ENCODE results near the gene CREBBP.

The CREBBP gene

DNA sequence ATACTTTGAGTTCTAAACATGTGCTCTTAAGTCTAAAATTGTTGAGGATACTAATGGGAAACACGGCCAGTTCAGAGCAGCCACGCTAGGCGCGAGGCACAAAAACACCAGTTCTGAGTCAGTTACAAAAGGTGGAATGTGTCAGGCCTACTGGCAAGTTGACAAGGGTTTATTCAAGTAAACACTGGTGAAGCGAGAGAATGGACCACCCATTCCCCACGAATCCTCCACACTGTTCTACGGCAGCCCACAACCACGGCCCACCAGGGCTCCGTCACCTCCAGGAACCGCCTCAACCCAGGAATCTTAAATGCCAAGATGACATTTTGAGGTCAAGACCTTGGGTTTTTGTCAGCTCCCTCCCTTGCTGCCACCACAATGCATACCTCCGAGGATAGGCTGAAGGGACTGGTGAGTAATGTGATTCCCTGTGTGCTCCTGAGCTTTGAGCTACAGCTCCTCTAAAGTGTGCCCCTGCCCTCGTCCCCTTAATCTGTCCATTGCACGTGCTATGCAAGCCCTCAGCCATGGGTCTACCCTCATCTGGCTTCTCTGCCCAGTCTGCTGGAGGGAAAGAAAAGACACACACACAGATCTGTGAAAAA is 134.7 kb downstream of the CREBBP start:
- H2AFZ ChIP-seq = no peak overlapping the region
- H3K4me1 ChIP-seq = no peaks in the 10 kb centered on the region
- peaks cover 14% of the 10 kb centered on the region for H3K79me2 ChIP-seq
- H3K9ac ChIP-seq = no peak overlapping the region
- H3K4me3 ChIP-seq (ENCODE audit: low read depth, low read length) = no peak overlapping the region
- H3K4me2 ChIP-seq (ENCODE audit: low read length) = no peak overlapping the region
- no peaks in the 10 kb centered on the region for H3K36me3 ChIP-seq (ENCODE audit: control insufficient read depth, insufficient read depth, low read length)
- H3K27ac ChIP-seq = no peak overlapping the region
- no peaks in the 10 kb centered on the region for H3K27me3 ChIP-seq (ENCODE audit: control insufficient read depth, insufficient read depth, low read length)
- TF ChIP-seq, protein P1, sequence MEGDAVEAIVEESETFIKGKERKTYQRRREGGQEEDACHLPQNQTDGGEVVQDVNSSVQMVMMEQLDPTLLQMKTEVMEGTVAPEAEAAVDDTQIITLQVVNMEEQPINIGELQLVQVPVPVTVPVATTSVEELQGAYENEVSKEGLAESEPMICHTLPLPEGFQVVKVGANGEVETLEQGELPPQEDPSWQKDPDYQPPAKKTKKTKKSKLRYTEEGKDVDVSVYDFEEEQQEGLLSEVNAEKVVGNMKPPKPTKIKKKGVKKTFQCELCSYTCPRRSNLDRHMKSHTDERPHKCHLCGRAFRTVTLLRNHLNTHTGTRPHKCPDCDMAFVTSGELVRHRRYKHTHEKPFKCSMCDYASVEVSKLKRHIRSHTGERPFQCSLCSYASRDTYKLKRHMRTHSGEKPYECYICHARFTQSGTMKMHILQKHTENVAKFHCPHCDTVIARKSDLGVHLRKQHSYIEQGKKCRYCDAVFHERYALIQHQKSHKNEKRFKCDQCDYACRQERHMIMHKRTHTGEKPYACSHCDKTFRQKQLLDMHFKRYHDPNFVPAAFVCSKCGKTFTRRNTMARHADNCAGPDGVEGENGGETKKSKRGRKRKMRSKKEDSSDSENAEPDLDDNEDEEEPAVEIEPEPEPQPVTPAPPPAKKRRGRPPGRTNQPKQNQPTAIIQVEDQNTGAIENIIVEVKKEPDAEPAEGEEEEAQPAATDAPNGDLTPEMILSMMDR (IDR thresholded peaks at IDR 0.05) = no peak
- no peaks in the 10 kb centered on the region for H3K9me3 ChIP-seq (ENCODE audit: control insufficient read depth, low read length)

DNA sequence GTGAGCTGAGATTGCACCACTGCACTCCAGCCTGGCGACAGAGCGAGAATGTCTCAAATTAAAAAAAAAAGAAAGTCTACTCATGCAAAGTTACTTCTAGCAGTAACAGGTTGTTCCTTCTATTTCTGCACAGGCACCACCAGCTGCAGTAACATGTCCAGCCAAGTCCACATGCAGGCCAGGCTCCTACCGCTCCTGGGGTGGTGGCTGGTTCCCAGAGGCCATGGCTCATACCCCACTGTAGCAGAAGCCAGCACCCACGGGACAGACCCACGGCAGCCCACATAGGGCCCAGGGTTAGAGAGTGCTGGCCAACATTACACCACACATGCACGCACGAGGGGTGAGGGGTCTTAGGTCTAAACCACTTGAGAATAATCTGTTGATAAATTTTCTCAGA is 136.5 kb downstream of the CREBBP start:
- Histone ChIP-seq H3K79me2 (peaks cover 11% of the 10 kb centered on the region), H2AFZ (no peak overlapping the region), H3K4me1 (no peaks in the 10 kb centered on the region), H3K27me3 (ENCODE audit: control insufficient read depth, insufficient read depth, low read length) (no peaks in the 10 kb centered on the region), H3K4me3 (ENCODE audit: low read depth, low read length) (no peak overlapping the region), H3K4me2 (ENCODE audit: low read length) (no peak overlapping the region), H3K27ac (no peak overlapping the region), H3K9ac (no peak overlapping the region), H3K9me3 (ENCODE audit: control insufficient read depth, low read length) (no peaks in the 10 kb centered on the region), H3K36me3 (ENCODE audit: control insufficient read depth, insufficient read depth, low read length) (no peaks in the 10 kb centered on the region)
- TF ChIP-seq, protein P1 (IDR thresholded peaks at IDR 0.05) = no peak

DNA sequence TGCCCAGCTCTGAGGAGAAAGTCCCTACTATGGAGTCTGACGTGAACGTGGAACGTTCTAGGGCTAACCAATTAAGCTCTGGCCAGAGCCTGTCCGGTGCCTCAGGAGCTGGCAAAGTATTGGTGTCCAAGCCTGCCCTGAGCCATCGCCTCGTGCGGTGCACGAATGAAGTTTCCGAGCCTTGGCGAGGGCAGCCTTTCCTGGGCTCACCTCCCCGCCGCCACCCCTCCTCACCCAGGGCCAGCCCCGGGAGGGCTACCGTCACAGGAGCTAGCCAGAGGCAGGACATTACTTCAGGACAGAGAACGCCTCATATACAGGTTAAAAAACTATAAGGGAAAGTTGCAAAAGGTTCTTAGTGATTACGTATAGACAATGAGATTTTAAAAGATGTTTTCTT is 139.6 kb downstream of the CREBBP start:
- Histone ChIP-seq H3K4me2 (ENCODE audit: low read length) (no peak overlapping the region), H3K4me3 (ENCODE audit: low read depth, low read length) (no peak overlapping the region), H3K36me3 (ENCODE audit: control insufficient read depth, insufficient read depth, low read length) (no peaks in the 10 kb centered on the region), H3K27me3 (ENCODE audit: control insufficient read depth, insufficient read depth, low read length) (no peaks in the 10 kb centered on the region), H3K4me1 (no peaks in the 10 kb centered on the region), H3K9me3 (ENCODE audit: control insufficient read depth, low read length) (no peaks in the 10 kb centered on the region), H3K9ac (no peak overlapping the region), H2AFZ (no peak overlapping the region), H3K79me2 (peaks cover 4% of the 10 kb centered on the region), H3K27ac (no peak overlapping the region)
- TF ChIP-seq, protein P1 (IDR thresholded peaks at IDR 0.05) = no peak

DNA sequence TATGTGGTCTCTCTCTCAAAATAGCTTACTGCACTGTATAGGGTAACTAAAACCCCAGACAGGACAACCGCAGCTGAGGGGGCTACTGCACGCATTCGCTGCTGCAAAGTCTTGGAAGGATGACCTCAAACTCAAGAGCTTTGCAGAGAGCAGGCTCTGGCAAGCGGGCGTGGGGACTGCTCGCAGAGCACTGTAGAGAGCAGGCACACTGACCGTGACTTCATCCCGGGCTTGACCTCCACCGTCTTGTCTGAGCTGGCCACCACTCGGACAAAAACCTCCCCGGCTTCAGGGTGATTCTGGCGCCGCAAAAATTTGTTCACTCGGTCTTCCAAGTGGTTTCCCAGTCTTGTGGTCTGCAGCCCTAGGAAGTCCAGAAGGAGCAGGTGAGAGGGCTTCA is 140.3 kb downstream of the CREBBP start:
- Histone ChIP-seq H2AFZ (no peak overlapping the region), H3K36me3 (ENCODE audit: control insufficient read depth, insufficient read depth, low read length) (no peaks in the 10 kb centered on the region), H3K9me3 (ENCODE audit: control insufficient read depth, low read length) (no peaks in the 10 kb centered on the region), H3K9ac (no peak overlapping the region), H3K27ac (no peak overlapping the region), H3K79me2 (peaks cover 9% of the 10 kb centered on the region), H3K4me3 (ENCODE audit: low read depth, low read length) (no peak overlapping the region), H3K27me3 (ENCODE audit: control insufficient read depth, insufficient read depth, low read length) (no peaks in the 10 kb centered on the region), H3K4me2 (ENCODE audit: low read length) (no peak overlapping the region), H3K4me1 (no peaks in the 10 kb centered on the region)
- TF ChIP-seq, protein P1 (IDR thresholded peaks at IDR 0.05) = no peak

DNA sequence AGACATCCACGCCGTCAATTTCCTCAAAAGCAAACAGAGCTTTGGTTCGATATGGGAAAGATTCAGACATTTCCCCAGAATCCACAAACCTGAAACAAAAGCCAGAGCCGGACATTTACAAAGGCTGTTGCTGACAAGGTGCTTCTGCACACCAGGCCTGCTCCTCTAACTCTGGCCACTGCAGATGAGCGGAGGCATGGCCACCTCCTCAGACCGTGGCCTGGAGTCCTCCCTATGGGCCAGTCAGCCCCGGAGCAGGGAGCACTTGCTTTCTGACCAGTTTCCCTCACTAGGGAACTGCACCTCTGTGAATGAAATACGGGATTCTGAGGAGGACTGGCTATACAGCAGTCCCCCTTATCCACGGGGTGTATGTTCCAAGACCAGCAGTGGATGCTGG is 140.9 kb downstream of the CREBBP start:
- Histone ChIP-seq H3K27ac (no peak overlapping the region), H3K4me1 (no peaks in the 10 kb centered on the region), H3K4me3 (ENCODE audit: low read depth, low read length) (no peak overlapping the region), H2AFZ (no peak overlapping the region), H3K9ac (no peak overlapping the region), H3K9me3 (ENCODE audit: control insufficient read depth, low read length) (no peaks in the 10 kb centered on the region), H3K27me3 (ENCODE audit: control insufficient read depth, insufficient read depth, low read length) (no peaks in the 10 kb centered on the region), H3K36me3 (ENCODE audit: control insufficient read depth, insufficient read depth, low read length) (no peaks in the 10 kb centered on the region), H3K79me2 (peaks cover 12% of the 10 kb centered on the region), H3K4me2 (ENCODE audit: low read length) (no peak overlapping the region)
- TF ChIP-seq, protein P1 (IDR thresholded peaks at IDR 0.05) = no peak
